Natural killer cell (primary cell): Measurements from ENCODE around the gene LYRM2. TPM values are rescaled to one million over a fixed set of nuclear protein-coding genes. Genes with fewer than 3 reads are reported as not detected.

Source experiments
- ATAC-seq, 3 donors: fragments of 150-1000 bp in 2 of 3; fragments of 200-7000 bp in 1 of 3; cut with Tn5 transposase; 1 replicate in 1 of 3; 2 replicates in 2 of 3; pipeline ENCODE4 v1.10.0; 2021; ENCODE audit warnings: mild to moderate bottlenecking in 2 of 3, moderate library complexity in 2 of 3
- DNase-seq, 2 donors: peaks; one replicate each; pipeline versions ENCODE4 v3.0.0 to v3.0.0-alpha.2; 2013 to 2021; ENCODE audit warnings: mixed read lengths in 1 of 2
- H3K27ac ChIP-seq: one replicate; pipeline ENCODE4 v1.5.1; 2013; ENCODE audit warnings: mild to moderate bottlenecking, low read length
- H3K27me3 ChIP-seq: one replicate; pipeline ENCODE4 v1.6.1; 2013; ENCODE audit warnings: low read length; ENCODE audit not compliant: control insufficient read depth, insufficient read depth
- H3K36me3 ChIP-seq: one replicate; pipeline ENCODE4 v1.6.1; 2013; ENCODE audit warnings: low read length; ENCODE audit not compliant: control insufficient read depth, insufficient read depth
- H3K4me1 ChIP-seq: one replicate; pipeline ENCODE4 v1.6.1; 2013; ENCODE audit warnings: low read length; ENCODE audit not compliant: control insufficient read depth, insufficient read depth
- H3K4me3 ChIP-seq: one replicate; pipeline ENCODE4 v1.5.1; 2013; ENCODE audit warnings: low read length
- H3K9me3 ChIP-seq: one replicate; pipeline ENCODE4 v1.6.1; 2013; ENCODE audit warnings: low read length; ENCODE audit not compliant: control insufficient read depth, insufficient read depth
- H3K27ac Mint-ChIP-seq, 2 donors: one replicate each; pipeline ENCODE4 v1.8.0; 2022; ENCODE audit warnings: mild to moderate bottlenecking in 2 of 2, mixed read lengths in 2 of 2, moderate library complexity in 1 of 2
- H3K27me3 Mint-ChIP-seq, 2 donors: one replicate each; pipeline ENCODE4 v1.8.0; 2022; ENCODE audit warnings: low read depth in 2 of 2, mixed read lengths in 2 of 2
- H3K36me3 Mint-ChIP-seq: one replicate; pipeline ENCODE4 v1.8.0; 2022; ENCODE audit warnings: mixed read lengths
- H3K4me1 Mint-ChIP-seq, 2 donors: one replicate each; pipeline ENCODE4 v1.8.0; 2022; ENCODE audit warnings: mixed read lengths in 2 of 2
- H3K4me3 Mint-ChIP-seq: one replicate; pipeline ENCODE4 v1.8.0; 2022; ENCODE audit warnings: mild to moderate bottlenecking, moderate library complexity, mixed read lengths
- H3K9me3 Mint-ChIP-seq, 2 donors: one replicate each; pipeline ENCODE4 v1.8.0; 2022; ENCODE audit warnings: mixed read lengths in 2 of 2
- WGBS: methylation state at CpG from one replicate; pipeline ENCODE4 v1.1.7; 2013; ENCODE audit warnings: missing lambda C conversion rate; ENCODE audit not compliant: insufficient coverage; 5-methylcytosine and 5-hydroxymethylcytosine counted together
- intact Hi-C: fragments of 100-400 bp; cut with micrococcal nuclease; formaldehyde crosslinking; loops from one replicate; pipeline ENCODE4 v1.14.2; 2022
- total RNA-seq, 4 donors: library from RNA; stranded (reverse); fragments of 120-200 nt in 1 of 4; gene quantifications; one replicate each; pipeline versions ENCODE4 v1.2.3 to v1.2.4, GENCODE V29; 2013 to 2022
- TF ChIP-seq, protein P1 (sequence below): fragments of 200-600 bp; IDR thresholded peaks from one replicate; pipeline ENCODE4 v1.8.0; 2022; ENCODE audit warnings: antibody characterized with exemption

LYRM2 gene
- total RNA-seq, 3 donors from 2014 or later (not counting 1 experiment from before 2014, with no cell fraction given): 21.1 to 25.5 (median 25.0) TPM

DNA sequence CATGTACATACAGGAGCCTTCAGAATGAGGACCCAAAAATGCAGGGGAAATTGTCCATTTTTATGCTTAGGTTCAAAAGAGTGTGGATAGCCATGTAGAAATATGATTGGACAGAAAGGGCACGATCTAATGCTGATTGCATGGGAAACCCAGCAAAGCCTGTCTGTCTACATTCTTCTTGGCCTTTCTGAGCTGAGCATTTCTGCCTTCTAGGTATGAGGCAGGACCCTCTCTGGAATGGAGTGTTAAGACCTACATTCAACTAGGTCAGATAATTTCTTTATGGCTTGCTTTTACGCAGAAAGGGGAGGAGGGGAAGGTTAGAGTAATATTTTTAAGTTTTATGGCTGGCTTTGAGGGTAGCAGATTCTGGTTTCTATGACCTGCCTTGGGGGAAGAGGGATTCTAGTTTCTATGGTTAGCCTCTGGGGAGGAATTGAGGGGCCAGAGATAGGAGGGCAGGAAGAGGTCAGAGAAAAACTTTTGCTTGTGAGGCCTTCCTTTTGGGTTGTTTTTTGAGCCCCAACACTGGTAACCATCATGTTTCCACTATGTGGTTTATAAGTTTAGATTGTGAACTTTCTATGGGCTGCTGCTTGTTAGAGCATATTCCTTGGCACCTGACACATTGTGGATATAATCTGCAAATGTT, 63.5 kb downstream of the LYRM2 start:
- Mint-ChIP-seq H3K4me1 (peaks cover 0 to 5% of the 10 kb centered on the region in 2 donors), H3K36me3 (no peaks in the 10 kb centered on the region), H3K27ac (no peak overlapping the region), H3K9me3 (no peaks in the 10 kb centered on the region), H3K27me3 (no peaks in the 10 kb centered on the region), H3K4me3 (no peak overlapping the region)
- H3K9me3 ChIP-seq: no peaks in the 10 kb centered on the region
- 94% methylated on average over 2 of the region's 2 CpGs for WGBS
- intact Hi-C loops: no loop called here
- no peak for DNase-seq
- no peak for ATAC-seq
- no peak overlapping the region for H3K4me3 ChIP-seq
- H3K27ac ChIP-seq: no peak overlapping the region
- H3K27me3 ChIP-seq: no peaks in the 10 kb centered on the region
- H3K36me3 ChIP-seq: no peaks in the 10 kb centered on the region
- H3K4me1 ChIP-seq: no peaks in the 10 kb centered on the region
- TF ChIP-seq, protein P1, sequence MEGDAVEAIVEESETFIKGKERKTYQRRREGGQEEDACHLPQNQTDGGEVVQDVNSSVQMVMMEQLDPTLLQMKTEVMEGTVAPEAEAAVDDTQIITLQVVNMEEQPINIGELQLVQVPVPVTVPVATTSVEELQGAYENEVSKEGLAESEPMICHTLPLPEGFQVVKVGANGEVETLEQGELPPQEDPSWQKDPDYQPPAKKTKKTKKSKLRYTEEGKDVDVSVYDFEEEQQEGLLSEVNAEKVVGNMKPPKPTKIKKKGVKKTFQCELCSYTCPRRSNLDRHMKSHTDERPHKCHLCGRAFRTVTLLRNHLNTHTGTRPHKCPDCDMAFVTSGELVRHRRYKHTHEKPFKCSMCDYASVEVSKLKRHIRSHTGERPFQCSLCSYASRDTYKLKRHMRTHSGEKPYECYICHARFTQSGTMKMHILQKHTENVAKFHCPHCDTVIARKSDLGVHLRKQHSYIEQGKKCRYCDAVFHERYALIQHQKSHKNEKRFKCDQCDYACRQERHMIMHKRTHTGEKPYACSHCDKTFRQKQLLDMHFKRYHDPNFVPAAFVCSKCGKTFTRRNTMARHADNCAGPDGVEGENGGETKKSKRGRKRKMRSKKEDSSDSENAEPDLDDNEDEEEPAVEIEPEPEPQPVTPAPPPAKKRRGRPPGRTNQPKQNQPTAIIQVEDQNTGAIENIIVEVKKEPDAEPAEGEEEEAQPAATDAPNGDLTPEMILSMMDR: no peak

DNA sequence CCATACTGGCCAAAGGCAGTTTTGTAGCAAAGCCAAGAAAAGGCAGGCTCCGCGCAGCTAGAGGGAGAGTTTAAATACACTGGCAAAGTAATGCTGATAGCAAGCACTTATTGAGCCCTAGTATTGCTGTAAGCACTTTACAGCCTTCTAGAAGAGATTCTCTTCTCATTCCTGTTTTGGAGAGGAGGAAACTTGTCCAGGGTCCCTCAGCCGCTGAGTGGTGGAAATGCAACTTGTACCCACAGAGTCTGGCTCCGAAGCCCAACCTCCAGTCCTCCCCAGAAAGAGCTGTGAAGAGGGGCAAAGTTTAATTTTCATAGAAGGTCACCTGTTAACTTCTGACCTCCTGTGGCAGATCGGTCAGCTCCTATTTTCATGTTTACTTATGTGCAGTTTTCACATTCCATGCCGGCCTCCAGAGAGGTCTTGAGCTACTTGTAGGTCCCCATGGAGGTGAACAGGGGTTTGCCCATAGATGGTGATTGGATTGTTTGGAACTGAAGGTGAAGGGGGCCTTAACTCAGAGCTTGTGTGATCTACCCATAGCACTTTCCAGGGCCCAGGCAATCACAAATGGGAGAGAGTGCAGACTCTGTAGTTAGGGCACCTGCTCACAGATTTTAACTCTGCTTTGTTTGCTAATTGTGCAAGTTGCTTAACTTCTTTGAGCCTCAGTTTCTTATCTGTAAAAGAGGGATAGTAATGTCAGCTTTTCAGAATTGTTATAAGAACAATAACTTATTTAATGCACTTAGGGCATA, 70.7 kb downstream of the LYRM2 start:
- WGBS: 97% methylated on average over 6 of the region's 6 CpGs
- no peaks in the 10 kb centered on the region for H3K27me3 Mint-ChIP-seq

DNA sequence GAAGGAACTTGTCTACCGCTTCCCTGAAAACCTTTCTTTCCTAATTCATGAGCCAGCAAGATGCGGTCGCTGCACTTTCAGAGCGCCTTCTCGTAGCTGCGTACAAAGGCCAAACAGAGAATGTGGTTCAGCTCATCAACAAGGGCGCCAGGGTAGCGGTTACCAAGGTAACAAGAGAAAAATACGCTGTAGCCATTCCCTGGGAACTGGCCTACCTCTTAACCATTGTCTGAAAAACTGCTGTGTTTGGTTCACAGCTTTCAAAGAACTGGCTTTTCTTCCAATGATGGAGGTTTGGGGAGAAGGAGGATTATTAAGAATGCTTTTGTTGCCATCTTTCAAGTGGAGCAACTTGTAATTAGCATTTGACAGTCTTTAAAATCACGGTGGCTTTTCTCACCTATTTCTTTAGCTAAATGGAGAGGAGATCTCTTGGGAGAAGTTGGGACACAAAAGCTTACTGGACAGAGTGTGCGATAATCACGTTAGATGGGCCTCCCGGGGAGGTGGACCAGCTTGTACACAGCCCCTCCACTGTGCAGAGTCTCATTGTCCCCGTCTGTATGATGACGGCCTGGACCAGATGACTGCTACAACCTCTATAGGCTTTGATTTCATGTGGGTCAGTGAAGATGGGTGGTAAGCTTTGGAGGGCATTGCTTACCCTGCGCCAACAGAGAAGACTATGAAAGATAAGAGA, 71.5 kb downstream of the LYRM2 start:
- Histone ChIP-seq H3K4me3 (no peak overlapping the region), H3K4me1 (no peaks in the 10 kb centered on the region), H3K9me3 (no peaks in the 10 kb centered on the region), H3K27me3 (no peaks in the 10 kb centered on the region), H3K27ac (no peak overlapping the region), H3K36me3 (no peaks in the 10 kb centered on the region)
- Mint-ChIP-seq H3K4me1 (no peaks in the 10 kb centered on the region), H3K9me3 (no peaks in the 10 kb centered on the region), H3K27me3 (no peaks in the 10 kb centered on the region), H3K27ac (no peak overlapping the region), H3K36me3 (no peaks in the 10 kb centered on the region), H3K4me3 (no peak overlapping the region)
- TF ChIP-seq, protein P1: no peak
- DNase-seq (no peak), ATAC-seq (no peak)
- 94% methylated on average over 16 of the region's 16 CpGs for WGBS
- intact Hi-C loops: no loop called here

More for the DNA sequence above, 70.7 kb downstream of the LYRM2 start:
- Histone ChIP-seq H3K9me3 (no peaks in the 10 kb centered on the region), H3K36me3 (no peaks in the 10 kb centered on the region), H3K4me1 (no peaks in the 10 kb centered on the region), H3K4me3 (no peak overlapping the region), H3K27me3 (no peaks in the 10 kb centered on the region), H3K27ac (no peak overlapping the region)
- Mint-ChIP-seq H3K27ac (no peak overlapping the region), H3K36me3 (no peaks in the 10 kb centered on the region), H3K9me3 (no peaks in the 10 kb centered on the region), H3K4me1 (no peaks in the 10 kb centered on the region), H3K4me3 (no peak overlapping the region)
- TF ChIP-seq, protein P1: no peak
- intact Hi-C loops: no loop called here
- ATAC-seq (no peak), DNase-seq (no peak)
